ENCODE data around the gene NTM. TPM values are rescaled to one million over a fixed set of nuclear protein-coding genes. Genes with fewer than 3 reads are reported as not detected.

NTM gene
- total and polyA plus RNA-seq, 2 donors from 2014 or later, result 0.92 to 10.3 TPM

DNA sequence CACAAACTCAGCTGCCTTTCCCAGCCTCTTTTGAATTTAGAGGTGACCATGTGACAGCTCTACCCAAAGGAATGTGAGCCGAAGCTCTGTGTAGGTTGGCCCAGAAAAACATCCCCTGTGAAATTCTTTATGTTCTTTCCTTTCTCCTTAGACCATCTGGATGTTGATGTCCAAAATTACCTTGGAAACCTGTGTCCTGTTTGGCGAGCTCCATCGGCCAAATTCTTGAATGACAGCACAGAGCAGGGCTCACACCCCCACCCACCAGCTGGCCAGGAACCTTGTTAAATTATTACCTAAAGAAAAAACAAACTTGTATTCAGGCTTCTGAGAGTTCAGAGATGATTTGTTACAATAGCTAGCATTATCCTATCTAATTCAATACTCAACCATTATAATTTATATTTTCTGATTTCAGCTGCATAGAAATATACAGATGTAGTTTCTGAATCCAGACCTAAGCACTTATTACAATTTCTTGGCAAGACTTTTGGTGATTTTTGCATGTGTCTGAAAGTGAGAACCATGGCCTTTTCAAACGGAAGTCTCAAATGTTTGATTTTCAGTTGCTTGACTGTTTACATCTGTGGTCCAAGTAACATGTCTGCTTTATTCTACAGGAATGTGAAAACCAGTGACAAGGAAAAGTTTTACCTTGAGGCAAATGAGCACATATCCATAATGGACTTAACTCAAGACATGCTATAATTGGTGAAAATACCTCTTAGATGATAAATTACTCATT, 554.2 kb downstream of the NTM start:
- intact Hi-C loops (cut with DNase I), result no loop called here
- H3K9ac ChIP-seq (ENCODE audit: low read length in 3 of 3), result no peak overlapping the region
- H3K27me3 ChIP-seq (ENCODE audit: control insufficient read depth, insufficient read depth, low read length), result no peaks in the 10 kb centered on the region
- peak overlapping the region in 1 of 2 donors; percentile 26 for H3K27ac ChIP-seq (ENCODE audit: low read depth in 2 of 2, low read length in 2 of 2)
- no peak for TF ChIP-seq CTCF (IDR thresholded peaks at IDR 0.05; ENCODE audit: borderline replicate concordance, extremely low read depth, insufficient read depth)
- DNase-seq (peak in 3 of 5 donors; percentile 69 to 89 (median 70)), FAIRE-seq (no peak)
- H3K4me3 ChIP-seq (ENCODE audit: low read length in 3 of 3), result no peak overlapping the region
- peaks cover 5 to 11% (median 9%) of the 10 kb centered on the region in 3 donors for H3K4me1 ChIP-seq (ENCODE audit: control insufficient read depth in 2 of 3, insufficient read depth in 2 of 3, low read depth in 1 of 3, low read length in 3 of 3)
- H3K36me3 ChIP-seq (ENCODE audit: control insufficient read depth in 2 of 3, insufficient read depth in 3 of 3, low read length in 3 of 3), result no peaks in the 10 kb centered on the region
- no peaks in the 10 kb centered on the region for H3K9me3 ChIP-seq (ENCODE audit: control insufficient read depth in 2 of 3, insufficient read depth in 1 of 3, low read length in 3 of 3)

DNA sequence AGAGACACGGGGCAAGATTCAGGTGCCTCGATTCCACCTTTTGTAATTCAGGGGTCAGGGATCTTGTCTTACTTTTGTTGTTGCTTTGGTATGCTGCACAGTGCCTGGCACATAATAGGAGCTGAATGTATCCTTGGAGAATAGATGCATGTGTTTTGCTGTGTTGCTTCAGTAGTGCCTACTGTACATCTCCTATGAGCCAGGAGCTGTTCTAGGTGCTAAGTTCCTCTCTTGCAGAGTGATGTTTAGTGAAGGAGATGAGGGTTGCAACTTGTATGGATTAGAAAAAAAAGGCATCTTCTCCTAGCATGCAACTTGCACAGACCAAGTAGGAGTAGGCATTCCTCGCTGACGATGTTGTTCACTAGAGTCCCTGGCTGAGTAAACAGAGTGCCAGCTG, 555.4 kb downstream of the NTM start:
- intact Hi-C loops (cut with DNase I), result no loop called here
- no peak for FAIRE-seq
- TF ChIP-seq CTCF (IDR thresholded peaks at IDR 0.05; ENCODE audit: borderline replicate concordance, extremely low read depth, insufficient read depth), result no peak

DNA sequence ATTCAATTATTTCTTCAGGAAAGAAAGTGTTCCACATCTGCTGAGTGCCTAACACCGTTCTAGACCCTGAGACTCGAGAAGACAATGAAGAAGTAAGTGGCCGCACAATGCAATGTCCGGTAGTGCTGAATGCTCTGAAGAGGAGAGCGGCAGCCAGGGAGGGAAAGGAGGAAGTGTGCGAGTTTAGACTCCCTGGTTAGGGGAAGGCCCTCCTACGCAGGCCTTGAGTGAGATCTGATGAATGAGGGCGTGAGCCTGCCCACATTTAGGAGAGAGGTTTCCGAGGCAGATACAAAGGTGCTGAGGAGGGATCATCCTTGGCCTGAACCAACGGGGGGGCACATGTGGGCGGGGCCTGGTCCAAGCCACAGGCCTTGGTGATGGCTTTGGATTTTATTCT, 558.6 kb downstream of the NTM start:
- no peak for TF ChIP-seq CTCF (IDR thresholded peaks at IDR 0.05; ENCODE audit: borderline replicate concordance, extremely low read depth, insufficient read depth)
- FAIRE-seq (no peak), DNase-seq (peak in 4 of 5 donors; percentile 50 to 79 (median 58))
- Histone ChIP-seq H3K9me3 (ENCODE audit: control insufficient read depth in 2 of 3, insufficient read depth in 1 of 3, low read length in 3 of 3) (no peaks in the 10 kb centered on the region), H3K27me3 (ENCODE audit: control insufficient read depth, insufficient read depth, low read length) (no peaks in the 10 kb centered on the region), H3K4me1 (ENCODE audit: control insufficient read depth in 2 of 3, insufficient read depth in 2 of 3, low read depth in 1 of 3, low read length in 3 of 3) (peaks cover 5 to 7% (median 6%) of the 10 kb centered on the region in 3 donors), H3K9ac (ENCODE audit: low read length in 3 of 3) (no peak overlapping the region), H3K36me3 (ENCODE audit: control insufficient read depth in 2 of 3, insufficient read depth in 3 of 3, low read length in 3 of 3) (no peaks in the 10 kb centered on the region), H3K4me3 (ENCODE audit: low read length in 3 of 3) (no peak overlapping the region), H3K27ac (ENCODE audit: low read depth in 2 of 2, low read length in 2 of 2) (no peak overlapping the region)
- intact Hi-C loops (cut with DNase I), result no loop called here

More for the DNA sequence above, 555.4 kb downstream of the NTM start:
- H3K36me3 ChIP-seq (ENCODE audit: control insufficient read depth in 2 of 3, insufficient read depth in 3 of 3, low read length in 3 of 3), result no peaks in the 10 kb centered on the region
- DNase-seq, result no peak
- H3K27ac ChIP-seq (ENCODE audit: low read depth in 2 of 2, low read length in 2 of 2), result no peak overlapping the region
- H3K4me3 ChIP-seq (ENCODE audit: low read length in 3 of 3), result no peak overlapping the region
- H3K4me1 ChIP-seq (ENCODE audit: control insufficient read depth in 2 of 3, insufficient read depth in 2 of 3, low read depth in 1 of 3, low read length in 3 of 3), result peaks cover 5 to 11% (median 9%) of the 10 kb centered on the region in 3 donors
- H3K27me3 ChIP-seq (ENCODE audit: control insufficient read depth, insufficient read depth, low read length), result no peaks in the 10 kb centered on the region
- no peaks in the 10 kb centered on the region for H3K9me3 ChIP-seq (ENCODE audit: control insufficient read depth in 2 of 3, insufficient read depth in 1 of 3, low read length in 3 of 3)
- H3K9ac ChIP-seq (ENCODE audit: low read length in 3 of 3), result no peak overlapping the region
